HepG2 (cell line): ENCODE results near the gene CNNM2. TPM values are rescaled to one million over a fixed set of nuclear protein-coding genes. Genes with fewer than 3 reads are reported as not detected.

Source experiments
- BCL6 ChIP-seq: IDR thresholded peaks from 2 replicates; pipeline ENCODE4 v1.6.1; 2016; ENCODE audit warnings: missing genetic modification reagents, missing compliant biosample characterization
- BHLHE40 ChIP-seq: IDR thresholded peaks from 2 replicates; pipeline ENCODE4 v1.6.1; 2011; ENCODE audit warnings: low read length, improper control_type of control experiment
- FOXA1 ChIP-seq, 2 experiments: fragments of 450-650 bp in 1 of 2; sonication (generic) in 1 of 2; formaldehyde crosslinking in 1 of 2; IDR thresholded peaks; 2 replicates each; pipeline versions ENCODE4 v1.4.0 to v1.6.1; 2016 to 2020; ENCODE audit warnings: missing genetic modification reagents in 1 of 2
- HNF1A ChIP-seq, 2 experiments: sonication (generic) in 1 of 2; formaldehyde crosslinking in 1 of 2; IDR thresholded peaks; 2 replicates each; pipeline versions ENCODE4 v1.4.0 to v1.6.1; 2016 to 2020; ENCODE audit warnings: borderline replicate concordance in 1 of 2, low read depth in 1 of 2, mild to moderate bottlenecking in 1 of 2, missing genetic modification reagents in 1 of 2
- ISX ChIP-seq: sonication (generic); formaldehyde crosslinking; conservative IDR thresholded peaks from 2 replicates; pipeline ENCODE4 v1.5.0; 2020; ENCODE audit warnings: missing genetic modification reagents
- KLF15 ChIP-seq: sonication (generic); formaldehyde crosslinking; IDR thresholded peaks from 2 replicates; pipeline ENCODE4 v1.8.1; 2023; ENCODE audit warnings: borderline replicate concordance, mild to moderate bottlenecking, inconsistent platforms, missing genetic modification reagents, mixed read lengths
- MYNN ChIP-seq: sonication (generic); formaldehyde crosslinking; IDR thresholded peaks from 2 replicates; pipeline ENCODE4 v1.4.0; 2020; ENCODE audit warnings: mild to moderate bottlenecking, low read depth, missing genetic modification reagents
- NFYB ChIP-seq: sonication (generic); formaldehyde crosslinking; IDR thresholded peaks from 2 replicates; pipeline ENCODE4 v1.4.0; 2020; ENCODE audit warnings: missing genetic modification reagents
- RAD51 ChIP-seq: fragments of 450-650 bp; IDR thresholded peaks from 2 replicates; pipeline ENCODE4 v1.6.1; 2016; ENCODE audit warnings: borderline replicate concordance
- REL ChIP-seq: sonication (generic); formaldehyde crosslinking; conservative IDR thresholded peaks from 2 replicates; pipeline ENCODE4 v1.8.0; 2022; ENCODE audit warnings: mild to moderate bottlenecking, missing genetic modification reagents, moderate library complexity
- SALL2 ChIP-seq: sonication (generic); formaldehyde crosslinking; IDR thresholded peaks from 2 replicates; pipeline ENCODE4 v1.8.1; 2023; ENCODE audit warnings: mild to moderate bottlenecking, missing genetic modification reagents, inconsistent platforms
- SNAPC4 ChIP-seq: sonication (generic); formaldehyde crosslinking; IDR thresholded peaks from 2 replicates; pipeline ENCODE4 v1.4.0; 2020; ENCODE audit warnings: mild to moderate bottlenecking, missing genetic modification reagents
- ZFP37 ChIP-seq: sonication (generic); formaldehyde crosslinking; IDR thresholded peaks from 2 replicates; pipeline ENCODE4 v1.4.0; 2020; ENCODE audit warnings: missing genetic modification reagents, borderline replicate concordance
- ZKSCAN1 ChIP-seq: fragments of 150-350 bp; IDR thresholded peaks from 2 replicates; pipeline ENCODE4 v1.6.1; 2014; ENCODE audit warnings: low read length
- ZNF230 ChIP-seq: sonication (generic); formaldehyde crosslinking; IDR thresholded peaks from 2 replicates; pipeline ENCODE4 v1.4.0; 2020; ENCODE audit warnings: mild to moderate bottlenecking, missing genetic modification reagents
- ZNF547 ChIP-seq: sonication (generic); formaldehyde crosslinking; IDR thresholded peaks from 2 replicates; pipeline ENCODE4 v1.5.1; 2020; ENCODE audit warnings: mild to moderate bottlenecking, missing genetic modification reagents
- ZNF674 ChIP-seq: sonication (generic); formaldehyde crosslinking; IDR thresholded peaks from 2 replicates; pipeline ENCODE4 v1.5.0; 2020; ENCODE audit warnings: low read depth, mild to moderate bottlenecking, missing genetic modification reagents
- ZNF75D ChIP-seq: sonication (generic); formaldehyde crosslinking; IDR thresholded peaks from 2 replicates; pipeline ENCODE4 v1.8.1; 2023; ENCODE audit warnings: missing genetic modification reagents, mild to moderate bottlenecking, borderline replicate concordance
- ZNF839 ChIP-seq: sonication (generic); formaldehyde crosslinking; IDR thresholded peaks from 2 replicates; pipeline ENCODE4 v1.4.0; 2020; ENCODE audit warnings: missing genetic modification reagents, mild to moderate bottlenecking, borderline replicate concordance
- ZNF878 ChIP-seq: sonication (generic); formaldehyde crosslinking; IDR thresholded peaks from 2 replicates; pipeline ENCODE4 v1.8.1; 2023; ENCODE audit warnings: mild to moderate bottlenecking, missing genetic modification reagents, moderate library complexity
- ZNF879 ChIP-seq: sonication (generic); formaldehyde crosslinking; IDR thresholded peaks from 2 replicates; pipeline ENCODE4 v1.8.1; 2023; ENCODE audit warnings: missing genetic modification reagents
- polyA plus RNA-seq, 8 experiments: library from polyadenylated mRNA; depleted of rRNA in 3 of 8; stranded (reverse) in 7 of 8; unstranded in 1 of 8; fragments of >200 nt; fragmentation: Illumina TruSeq in 4 of 8; extraction: Trizol in 4 of 8; gene quantifications; 2 replicates each; pipeline versions ENCODE4 v1.2.1 to v1.2.3, GENCODE V29; 2011 to 2016; ENCODE audit warnings: low read depth in 4 of 8, missing spikeins in 1 of 8, mixed read lengths in 1 of 8; ENCODE audit not compliant: insufficient read depth in 1 of 8
- total RNA-seq, 5 experiments: library from RNA; depleted of rRNA; stranded (reverse); fragments of >200 nt; fragmentation: Illumina TruSeq; extraction: Trizol; gene quantifications; 2 replicates each; pipeline ENCODE4 v1.2.3, GENCODE V29; 2016; ENCODE audit warnings: low read depth in 1 of 5

CNNM2 gene
- total and polyA plus RNA-seq, 2 of the 13 experiments (the other 11 are each of a cell fraction or from before 2014, with no cell fraction given): 7.1 to 9.0 TPM

- no peak for TF ChIP-seq ZNF75D
- TF ChIP-seq BCL6 (CRISPR knock-in tag): 0 out of 2 replicates have a peak, but pooled peaks have one; percentile 22
- 0 out of 2 replicates have a peak, but pooled peaks have one; percentile 0 for TF ChIP-seq ZNF230
- TF ChIP-seq ISX (CRISPR knock-in tag): no peak
- no peak for TF ChIP-seq ZNF674
- no peak for TF ChIP-seq REL (CRISPR knock-in tag)
- 0 out of 2 replicates have a peak, but pooled peaks have one; percentile 33 for TF ChIP-seq ZFP37 (CRISPR knock-in tag)
- TF ChIP-seq MYNN: no peak
- TF ChIP-seq FOXA1 (IDR thresholded peaks at IDR 0.05): no peak
- TF ChIP-seq FOXA1 (CRISPR knock-in tag; IDR thresholded peaks at IDR 0.05): no peak
- no peak for TF ChIP-seq RAD51
- TF ChIP-seq HNF1A (IDR thresholded peaks at IDR 0.05; ENCODE audit: low read depth): no peak
- TF ChIP-seq HNF1A (CRISPR knock-in tag; IDR thresholded peaks at IDR 0.05; ENCODE audit: borderline replicate concordance): no peak
- no peak for TF ChIP-seq ZNF839
- TF ChIP-seq ZNF879 (CRISPR knock-in tag): no peak
- no peak for TF ChIP-seq ZNF878 (CRISPR knock-in tag)
- no peak for TF ChIP-seq ZKSCAN1
- no peak for TF ChIP-seq NFYB (CRISPR knock-in tag)
- TF ChIP-seq SNAPC4: no peak
- 0 out of 2 replicates have a peak, but pooled peaks have one; percentile 35 for TF ChIP-seq SALL2
- TF ChIP-seq ZNF547 (CRISPR knock-in tag): peak; percentile 23; the same call in 1 of the 2 replicates
- TF ChIP-seq BHLHE40: no peak
- no peak for TF ChIP-seq KLF15 (CRISPR knock-in tag)
These were observed 1.3 kb downstream of the CNNM2 start (continued) for GRCh38 chr10:102919246-102919959.
